IMR-90 (cell line): ENCODE data around the gene NEK4. TPM values are rescaled to one million over a fixed set of nuclear protein-coding genes. Genes with fewer than 3 reads are reported as not detected.

Experiments used
- ATAC-seq: fragments of 200-7000 bp; cut with Tn5 transposase; 2 replicates; pipeline ENCODE4 v1.9.1; 2020; ENCODE audit warnings: low read depth, mild to moderate bottlenecking, moderate library complexity
- BruUV-seq: library from RNA; stranded (reverse); fragments of 400-500 nt; replicated peaks from 2 replicates; lab custom pipeline; 2021; lab: Mats Ljungman, UMichigan
- CTCF ChIA-PET: fragments of 300-600 bp; formaldehyde crosslinking; extraction: SDS; loops from one replicate; lab custom pipeline; 2021; ENCODE audit warnings: antibody characterized with exemption; lab: Yijun Ruan, JAX
- POLR2A ChIA-PET: fragments of 300-600 bp; sonication (Branson Sonifier 250); formaldehyde crosslinking; loops from one replicate; lab custom pipeline; 2022; ENCODE audit warnings: antibody characterized with exemption; ENCODE audit not compliant: unreplicated experiment; lab: Charles Lee
- DNase-seq: peaks from one replicate; pipeline ENCODE4 v3.0.0; 2013
- H2AFZ ChIP-seq: replicated peaks from 2 replicates; pipeline ENCODE3; 2013; ENCODE audit warnings: low read length, mild to moderate bottlenecking; ENCODE audit not compliant: poor library complexity
- H2AK5ac ChIP-seq: 2 replicates; pipeline ENCODE4 v1.6.1; 2013; ENCODE audit warnings: low read depth, low read length, inconsistent platforms
- H2AK9ac ChIP-seq: replicated peaks from 2 replicates; pipeline ENCODE3; 2013; ENCODE audit warnings: mild to moderate bottlenecking, low read depth, low read length, moderate library complexity; ENCODE audit not compliant: poor library complexity
- H2BK120ac ChIP-seq: 2 replicates; pipeline ENCODE4 v1.6.1; 2013; ENCODE audit warnings: low read depth, low read length, inconsistent platforms
- H2BK15ac ChIP-seq: 3 replicates; pipeline ENCODE4 v1.6.1; 2013; ENCODE audit warnings: low read depth, low read length, inconsistent platforms
- H2BK20ac ChIP-seq: 2 replicates; pipeline ENCODE4 v1.6.1; 2013; ENCODE audit warnings: low read depth, mild to moderate bottlenecking, inconsistent platforms, low read length, moderate library complexity
- H2BK5ac ChIP-seq: 2 replicates; pipeline ENCODE4 v1.6.1; 2013; ENCODE audit warnings: mild to moderate bottlenecking, low read depth, low read length, inconsistent platforms; ENCODE audit not compliant: poor library complexity, severe bottlenecking
- H3K14ac ChIP-seq: replicated peaks from 2 replicates; pipeline ENCODE4 v1.6.1; 2013; ENCODE audit warnings: low read depth, low read length, inconsistent platforms
- H3K18ac ChIP-seq: 2 replicates; pipeline ENCODE4 v1.6.1; 2013; ENCODE audit warnings: low read depth, low read length, control low read depth
- H3K23ac ChIP-seq: 2 replicates; pipeline ENCODE4 v1.6.1; 2013; ENCODE audit warnings: low read depth, low read length, inconsistent platforms
- H3K27ac ChIP-seq: 2 replicates; pipeline ENCODE4 v1.5.1; 2013; ENCODE audit warnings: mild to moderate bottlenecking, control low read depth, low read length; ENCODE audit not compliant: insufficient read depth
- H3K27me3 ChIP-seq: 2 replicates; pipeline ENCODE4 v1.6.1; 2013; ENCODE audit warnings: low read length; ENCODE audit not compliant: control insufficient read depth, insufficient read depth
- H3K36me3 ChIP-seq: 2 replicates; pipeline ENCODE4 v1.6.1; 2013; ENCODE audit warnings: low read length, mixed read lengths; ENCODE audit not compliant: control insufficient read depth, insufficient read depth
- H3K4ac ChIP-seq: 2 replicates; pipeline ENCODE4 v1.6.1; 2013; ENCODE audit warnings: low read depth, low read length, inconsistent platforms
- H3K4me1 ChIP-seq: 2 replicates; pipeline ENCODE4 v1.6.1; 2013; ENCODE audit warnings: low read length, mixed read lengths; ENCODE audit not compliant: control insufficient read depth, insufficient read depth
- H3K4me2 ChIP-seq: 2 replicates; pipeline ENCODE4 v1.6.1; 2013; ENCODE audit warnings: low read depth, mild to moderate bottlenecking, control low read depth, low read length, moderate library complexity
- H3K4me3 ChIP-seq: 2 replicates; pipeline ENCODE4 v1.5.1; 2013; ENCODE audit warnings: low read depth, mild to moderate bottlenecking, control low read depth, low read length, moderate library complexity; ENCODE audit not compliant: insufficient read depth
- H3K56ac ChIP-seq: 2 replicates; pipeline ENCODE4 v1.6.1; 2013; ENCODE audit warnings: low read length, inconsistent platforms; ENCODE audit not compliant: insufficient read depth; ENCODE audit errors: extremely low read depth
- H3K79me1 ChIP-seq, 2 experiments: 2 replicates each; pipeline ENCODE4 v1.6.1; 2013; ENCODE audit warnings: low read length in 2 of 2, inconsistent platforms in 1 of 2, low read depth in 1 of 2
- H3K9ac ChIP-seq: 2 replicates; pipeline ENCODE4 v1.6.1; 2013; ENCODE audit warnings: low read depth, low read length, control low read depth
- H3K9me1 ChIP-seq: 2 replicates; pipeline ENCODE4 v1.6.1; 2013; ENCODE audit warnings: low read length, inconsistent platforms; ENCODE audit not compliant: insufficient read depth
- H3K9me3 ChIP-seq: 2 replicates; pipeline ENCODE4 v1.6.1; 2013; ENCODE audit warnings: low read length; ENCODE audit not compliant: control insufficient read depth, insufficient read depth
- H4K20me1 ChIP-seq: 2 replicates; pipeline ENCODE4 v1.6.1; 2013; ENCODE audit warnings: low read length, inconsistent platforms; ENCODE audit not compliant: insufficient read depth
- H4K5ac ChIP-seq: 2 replicates; pipeline ENCODE4 v1.6.1; 2013; ENCODE audit warnings: mild to moderate bottlenecking, low read depth, low read length, control low read depth
- H4K8ac ChIP-seq, 2 experiments: 2 replicates each; pipeline ENCODE4 v1.6.1; 2013; ENCODE audit warnings: low read depth in 2 of 2, low read length in 2 of 2, control low read depth in 1 of 2, inconsistent platforms in 1 of 2
- H4K91ac ChIP-seq: 2 replicates; pipeline ENCODE4 v1.6.1; 2013; ENCODE audit warnings: low read depth, low read length, inconsistent platforms; ENCODE audit not compliant: insufficient read depth
- BHLHE40 ChIP-seq: fragments of 150-350 bp; IDR thresholded peaks from 2 replicates; pipeline ENCODE4 v1.6.1; 2016; ENCODE audit warnings: mild to moderate bottlenecking, low read depth, low read length
- RFX5 ChIP-seq: IDR thresholded peaks from 2 replicates; pipeline ENCODE4 v1.8.0; 2012; ENCODE audit warnings: low read depth, mild to moderate bottlenecking, low read length, moderate library complexity
- WGBS, 2 experiments: methylation state at CpG; one replicate each; pipeline versions ENCODE4 v1.1.5 to v1.1.7; 2013; ENCODE audit warnings: missing lambda C conversion rate in 2 of 2; ENCODE audit not compliant: insufficient read length in 1 of 2; ENCODE audit errors: extremely low coverage in 2 of 2; 5-methylcytosine and 5-hydroxymethylcytosine counted together
- dilution Hi-C: fragments of 300-500 bp; cut with HindIII; formaldehyde crosslinking; loops from one replicate; pipeline ENCODE4 v1.14.3; 2018; ENCODE audit warnings: low sequenced_read_pairs; ENCODE audit not compliant: unreplicated experiment
- in situ Hi-C: fragments of 300-500 bp; cut with MboI; formaldehyde crosslinking; loops from 3 replicates; pipeline ENCODE4 v1.14.3; 2019; ENCODE audit warnings: low sequenced_read_pairs, inconsistent platforms, mixed read lengths
- intact Hi-C: fragments of 100-400 bp; cut with micrococcal nuclease; formaldehyde crosslinking; loops from 2 replicates; pipeline ENCODE4 v1.10.0; 2022
- polyA plus RNA-seq, 3 experiments: library from polyadenylated mRNA; depleted of rRNA; stranded (reverse); fragments of >200 nt; gene quantifications; 2 replicates each; pipeline ENCODE4 v1.2.3, GENCODE V29; 2012; ENCODE audit warnings: low replicate concordance in 1 of 3
- total RNA-seq: library from RNA; depleted of rRNA; stranded (reverse); fragments of >200 nt; gene quantifications from 2 replicates; pipeline ENCODE4 v1.2.3, GENCODE V29; 2012
- TF ChIP-seq, protein P1 (sequence below): fragments of 150-350 bp; IDR thresholded peaks from 2 replicates; pipeline ENCODE4 v1.6.1; 2016; ENCODE audit warnings: low read depth, mild to moderate bottlenecking, low read length, moderate library complexity, borderline replicate concordance

Gene NEK4
- total and polyA plus RNA-seq, 2 of the 4 experiments (the other 2 are of a cell fraction) = 10.3 to 24.7 TPM

DNA sequence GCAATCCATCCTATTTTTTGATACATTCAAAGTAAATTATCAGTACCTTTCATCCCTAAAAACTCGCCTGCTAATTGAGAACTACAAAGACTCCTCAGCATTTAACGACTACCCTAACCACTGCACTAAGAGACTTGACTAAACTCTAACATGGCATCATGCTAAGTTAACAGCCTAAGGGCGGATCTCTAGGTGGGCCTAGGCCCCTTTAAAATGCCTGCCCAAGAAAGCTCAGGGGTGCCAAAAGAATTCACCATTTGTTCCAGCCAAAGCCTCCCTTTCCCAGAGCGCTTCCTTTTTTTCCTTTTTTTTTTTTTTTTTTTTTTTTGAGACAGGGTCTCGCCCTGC is 568 bp upstream of the NEK4 start:
- Histone ChIP-seq H3K79me1 (peaks cover 13 to 23% of the 10 kb centered on the region in 2 experiments), H3K4me3 (peak overlapping the region; percentile 71), H4K91ac (0 out of 2 replicates have a peak overlapping the region, but pooled peaks have one; percentile 10), H4K20me1 (no peaks in the 10 kb centered on the region), H4K5ac (peak overlapping the region; percentile 90), H3K14ac (peak overlapping the region; percentile 95), H3K36me3 (peaks cover 4% of the 10 kb centered on the region), H3K27me3 (peaks cover 4% of the 10 kb centered on the region; the same call in 1 of the 2 replicates), H3K9me1 (peaks cover 4% of the 10 kb centered on the region), H3K9ac (peak overlapping the region; percentile 97), H3K4ac (peak overlapping the region; percentile 86; the same call in 1 of the 2 replicates), H2BK20ac (no peak overlapping the region), H2BK120ac (no peak overlapping the region), H3K4me1 (no peaks in the 10 kb centered on the region), H3K27ac (no peak overlapping the region), H3K23ac (peak overlapping the region; percentile 91; the same call in 1 of the 2 replicates), H2AK9ac (peak overlapping the region; percentile 83), H3K56ac (peak overlapping the region; percentile 92), H2AK5ac (no peak overlapping the region), H2AFZ (peak overlapping the region; percentile 96), H3K18ac (no peak overlapping the region; the same call in 1 of the 2 replicates), H4K8ac (peak overlapping the region; percentile 97 to 100), H3K4me2 (peak overlapping the region; percentile 80), H3K9me3 (no peaks in the 10 kb centered on the region), H2BK15ac (no peak overlapping the region), H2BK5ac (no peak overlapping the region)
- BruUV-seq = no TSS peak
- WGBS, 2 experiments = 58% methylated on average over 2 of the region's 5 CpGs; no CpG with 5 or more reads in 1 of the 2 experiments
- dilution Hi-C loops (no loop called here), in situ Hi-C loops (no loop called here), intact Hi-C loops (loop anchor here (2.0 kb wide), 1 partner anchor 163 kb away; no protein-coding TSS in a partner anchor)
- TF ChIP-seq, protein P1, sequence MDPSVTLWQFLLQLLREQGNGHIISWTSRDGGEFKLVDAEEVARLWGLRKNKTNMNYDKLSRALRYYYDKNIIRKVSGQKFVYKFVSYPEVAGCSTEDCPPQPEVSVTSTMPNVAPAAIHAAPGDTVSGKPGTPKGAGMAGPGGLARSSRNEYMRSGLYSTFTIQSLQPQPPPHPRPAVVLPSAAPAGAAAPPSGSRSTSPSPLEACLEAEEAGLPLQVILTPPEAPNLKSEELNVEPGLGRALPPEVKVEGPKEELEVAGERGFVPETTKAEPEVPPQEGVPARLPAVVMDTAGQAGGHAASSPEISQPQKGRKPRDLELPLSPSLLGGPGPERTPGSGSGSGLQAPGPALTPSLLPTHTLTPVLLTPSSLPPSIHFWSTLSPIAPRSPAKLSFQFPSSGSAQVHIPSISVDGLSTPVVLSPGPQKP = no peak
- TF ChIP-seq BHLHE40 (no peak), RFX5 (no peak)
- peak; percentile 5; the same call in 1 of the 2 replicates for ATAC-seq
- no peak for DNase-seq
- POLR2A ChIA-PET = no interaction called here
- CTCF ChIA-PET = interaction anchor here (0.5 to 1.2 kb wide), 2 partner anchors 13 to 443 kb away, joined by 3 to 4 read pairs; no protein-coding TSS in a partner anchor
